ENCODE data around the gene PBX1.

- TF ChIP-seq CTCF (IDR thresholded peaks at IDR 0.05) (no peak), EP300 (IDR thresholded peaks at IDR 0.05) (no peak), POLR2A (IDR thresholded peaks at IDR 0.05; ENCODE audit: low read depth) (no peak)
These were observed 233.5 kb downstream of the PBX1 start for GRCh38 chr1:164792410-164793004.
